ENCODE measurements around the gene RNF150.
"Not testable (repeated sequence)": the region's sequence is repeated elsewhere in the genome, so short reads cannot be mapped to it uniquely, and the experiment has no call there.

Gene RNF150

GRCh38 chr4:141077611-141078225 is 55.6 kb downstream of the RNF150 start:
- Mint-ChIP-seq H3K27me3 (peaks cover 4% of the 10 kb centered on the region), H3K4me1 (no peaks in the 10 kb centered on the region), H3K4me3 (no peak overlapping the region), H3K9me3 (no peaks in the 10 kb centered on the region), H3K27ac (no peak overlapping the region), H3K36me3 (no peaks in the 10 kb centered on the region)
- no peak for ATAC-seq (ENCODE audit: low read depth)
- DNase-seq (ENCODE audit: low spot score in 2 of 2), result no peak

- no peak for ATAC-seq (ENCODE audit: low read depth)
- Mint-ChIP-seq H3K27ac (no peak overlapping the region), H3K27me3 (peaks cover 4% of the 10 kb centered on the region), H3K4me1 (no peaks in the 10 kb centered on the region), H3K9me3 (no peaks in the 10 kb centered on the region), H3K4me3 (no peak overlapping the region), H3K36me3 (no peaks in the 10 kb centered on the region)
- DNase-seq (ENCODE audit: low spot score in 2 of 2), result no peak
These were observed 57.7 kb downstream of the RNF150 start for GRCh38 chr4:141075553-141075952.

- peaks cover 3% of the 10 kb centered on the region for H3K27me3 Mint-ChIP-seq
- H3K9me3 Mint-ChIP-seq, result no peaks in the 10 kb centered on the region
- no peak for ATAC-seq (ENCODE audit: low read depth)
- DNase-seq (ENCODE audit: low spot score in 2 of 2), result no peak
- H3K4me1 Mint-ChIP-seq, result no peaks in the 10 kb centered on the region
- no peak overlapping the region for H3K4me3 Mint-ChIP-seq
- no peak overlapping the region for H3K27ac Mint-ChIP-seq
- no peaks in the 10 kb centered on the region for H3K36me3 Mint-ChIP-seq
These were observed 59.0 kb downstream of the RNF150 start for GRCh38 chr4:141074098-141074878.

GRCh38 chr4:141066690-141067089 is 66.6 kb downstream of the RNF150 start:
- no peak for DNase-seq (ENCODE audit: low spot score in 2 of 2)
- no peak overlapping the region for H3K4me3 Mint-ChIP-seq
- no peaks in the 10 kb centered on the region for H3K4me1 Mint-ChIP-seq
- H3K36me3 Mint-ChIP-seq, result no peaks in the 10 kb centered on the region
- peaks cover 2% of the 10 kb centered on the region for H3K27me3 Mint-ChIP-seq
- no peak overlapping the region for H3K27ac Mint-ChIP-seq
- no peaks in the 10 kb centered on the region for H3K9me3 Mint-ChIP-seq
- ATAC-seq (ENCODE audit: low read depth), result no peak

GRCh38 chr4:141065872-141066271 is 67.4 kb downstream of the RNF150 start:
- DNase-seq (ENCODE audit: low spot score in 2 of 2), result no peak
- Mint-ChIP-seq H3K27me3 (peaks cover 2% of the 10 kb centered on the region), H3K36me3 (no peaks in the 10 kb centered on the region), H3K27ac (no peak overlapping the region), H3K4me1 (no peaks in the 10 kb centered on the region), H3K9me3 (no peaks in the 10 kb centered on the region), H3K4me3 (no peak overlapping the region)
- ATAC-seq (ENCODE audit: low read depth), result no peak

- Mint-ChIP-seq H3K9me3 (no peaks in the 10 kb centered on the region), H3K27me3 (peaks cover under 1% of the 10 kb centered on the region), H3K4me1 (no peaks in the 10 kb centered on the region), H3K4me3 (no peak overlapping the region), H3K36me3 (no peaks in the 10 kb centered on the region), H3K27ac (no peak overlapping the region)
- ATAC-seq (ENCODE audit: low read depth) (no peak), DNase-seq (ENCODE audit: low spot score in 2 of 2) (no peak)
These were observed 70.6 kb downstream of the RNF150 start for GRCh38 chr4:141062651-141063050.

GRCh38 chr4:141058591-141059512 is 74.4 kb downstream of the RNF150 start:
- peaks cover 5% of the 10 kb centered on the region for H3K27me3 Mint-ChIP-seq
- DNase-seq (ENCODE audit: low spot score in 2 of 2) (no peak), ATAC-seq (ENCODE audit: low read depth) (no peak)
- no peaks in the 10 kb centered on the region for H3K36me3 Mint-ChIP-seq
- no peak overlapping the region for H3K4me3 Mint-ChIP-seq
- H3K4me1 Mint-ChIP-seq, result no peaks in the 10 kb centered on the region
- H3K27ac Mint-ChIP-seq, result no peak overlapping the region
- no peaks in the 10 kb centered on the region for H3K9me3 Mint-ChIP-seq

- no peaks in the 10 kb centered on the region for H3K4me1 Mint-ChIP-seq
- H3K27me3 Mint-ChIP-seq, result peaks cover 5% of the 10 kb centered on the region
- no peak for ATAC-seq (ENCODE audit: low read depth)
- no peaks in the 10 kb centered on the region for H3K9me3 Mint-ChIP-seq
- H3K27ac Mint-ChIP-seq, result no peak overlapping the region
- H3K36me3 Mint-ChIP-seq, result no peaks in the 10 kb centered on the region
- no peak for DNase-seq (ENCODE audit: low spot score in 2 of 2)
- H3K4me3 Mint-ChIP-seq, result no peak overlapping the region
These were observed 75.7 kb downstream of the RNF150 start for GRCh38 chr4:141057582-141057981.

GRCh38 chr4:141056473-141056872 is 76.8 kb downstream of the RNF150 start:
- no peak for DNase-seq (ENCODE audit: low spot score in 2 of 2)

GRCh38 chr4:141054446-141054845 is 78.8 kb downstream of the RNF150 start:
- Mint-ChIP-seq H3K4me3 (no peak overlapping the region), H3K27me3 (peaks cover 5% of the 10 kb centered on the region), H3K36me3 (no peaks in the 10 kb centered on the region), H3K4me1 (no peaks in the 10 kb centered on the region), H3K9me3 (peaks cover 3% of the 10 kb centered on the region), H3K27ac (no peak overlapping the region)
- DNase-seq (ENCODE audit: low spot score in 2 of 2) (no peak), ATAC-seq (ENCODE audit: low read depth) (no peak)

More at GRCh38 chr4:141056473-141056872, 76.8 kb downstream of the RNF150 start:
- H3K36me3 Mint-ChIP-seq, result no peaks in the 10 kb centered on the region
- H3K4me1 Mint-ChIP-seq, result no peaks in the 10 kb centered on the region
- H3K4me3 Mint-ChIP-seq, result no peak overlapping the region
- ATAC-seq (ENCODE audit: low read depth), result no peak
- peaks cover 3% of the 10 kb centered on the region for H3K9me3 Mint-ChIP-seq
- peaks cover 5% of the 10 kb centered on the region for H3K27me3 Mint-ChIP-seq
- no peak overlapping the region for H3K27ac Mint-ChIP-seq

GRCh38 chr4:141050999-141051398 is 82.3 kb downstream of the RNF150 start:
- ATAC-seq (ENCODE audit: low read depth); H3K36me3 Mint-ChIP-seq; H3K27ac Mint-ChIP-seq; H3K27me3 Mint-ChIP-seq; H3K4me3 Mint-ChIP-seq; DNase-seq (ENCODE audit: low spot score in 2 of 2); H3K4me1 Mint-ChIP-seq; H3K9me3 Mint-ChIP-seq: not testable (repeated sequence)

- no peak overlapping the region for H3K4me3 Mint-ChIP-seq
- H3K36me3 Mint-ChIP-seq, result no peaks in the 10 kb centered on the region
- H3K27me3 Mint-ChIP-seq, result no peaks in the 10 kb centered on the region
- no peak overlapping the region for H3K27ac Mint-ChIP-seq
- H3K9me3 Mint-ChIP-seq, result peaks cover 3% of the 10 kb centered on the region
- ATAC-seq (ENCODE audit: low read depth) (no peak), DNase-seq (ENCODE audit: low spot score in 2 of 2) (no peak)
- H3K4me1 Mint-ChIP-seq, result no peaks in the 10 kb centered on the region
These were observed 85.9 kb downstream of the RNF150 start for GRCh38 chr4:141047228-141047884.

- no peak for ATAC-seq (ENCODE audit: low read depth)
- H3K9me3 Mint-ChIP-seq, result no peaks in the 10 kb centered on the region
- H3K4me3 Mint-ChIP-seq, result no peak overlapping the region
- H3K36me3 Mint-ChIP-seq, result no peaks in the 10 kb centered on the region
- H3K27me3 Mint-ChIP-seq, result no peaks in the 10 kb centered on the region
- H3K4me1 Mint-ChIP-seq, result no peaks in the 10 kb centered on the region
- no peak for DNase-seq (ENCODE audit: low spot score in 2 of 2)
- H3K27ac Mint-ChIP-seq, result no peak overlapping the region
These were observed 87.0 kb downstream of the RNF150 start for GRCh38 chr4:141046255-141046654.

GRCh38 chr4:141045848-141046247 is 87.4 kb downstream of the RNF150 start:
- Mint-ChIP-seq H3K36me3 (no peaks in the 10 kb centered on the region), H3K9me3 (no peaks in the 10 kb centered on the region), H3K27ac (no peak overlapping the region), H3K4me1 (no peaks in the 10 kb centered on the region), H3K4me3 (no peak overlapping the region), H3K27me3 (no peaks in the 10 kb centered on the region)
- no peak for DNase-seq (ENCODE audit: low spot score in 2 of 2)
- no peak for ATAC-seq (ENCODE audit: low read depth)

All from memory B cell (primary cell).